SKM-1 treated with dmso at 0.1 percent for 144 hours (cell line): Measurements from ENCODE around the gene BZW2.

Experiments used
- DNase-seq: peaks from one replicate; lab custom pipeline; 2025; ENCODE audit not compliant: unreplicated experiment; lab: John Stamatoyannopoulos, UW

The BZW2 gene

GRCh38 chr7:16645593-16646471, at the start of gene BZW2, which contains the start of gene ANKMY2:
TSS of gene BZW2 (plus strand) at chr7:16646181. CDS start at chr7:16665444, 19,263 bp downstream.
TSS of gene ANKMY2 (minus strand) at chr7:16645754. CDS start at chr7:16645573, 181 bp downstream.
- peak; percentile 92 for DNase-seq

- no peak for DNase-seq
Observed at GRCh38 chr7:16598015-16598414, 48.0 kb upstream of the BZW2 start.

- DNase-seq, result no peak
Observed at GRCh38 chr7:16599860-16600259, 46.1 kb upstream of the BZW2 start.

- no peak for DNase-seq
Observed at GRCh38 chr7:16603633-16604032, 42.3 kb upstream of the BZW2 start.

GRCh38 chr7:16604054-16604453, 41.9 kb upstream of the BZW2 start:
- DNase-seq, result no peak

- no peak for DNase-seq
Observed at GRCh38 chr7:16606704-16607103, 39.3 kb upstream of the BZW2 start.

- DNase-seq, result no peak
Observed at GRCh38 chr7:16609842-16610450, 36.0 kb upstream of the BZW2 start.

- DNase-seq, result no peak
Observed at GRCh38 chr7:16611711-16612110, 34.3 kb upstream of the BZW2 start.

GRCh38 chr7:16615228-16615627, 30.8 kb upstream of the BZW2 start:
- DNase-seq, result no peak

- DNase-seq, result no peak
Observed at GRCh38 chr7:16616122-16616521, 29.9 kb upstream of the BZW2 start.

GRCh38 chr7:16616542-16616941, 29.4 kb upstream of the BZW2 start:
- no peak for DNase-seq

- DNase-seq, result no peak
Observed at GRCh38 chr7:16619979-16620408, 26.0 kb upstream of the BZW2 start.

- DNase-seq, result no peak
Observed at GRCh38 chr7:16626388-16626787, 19.6 kb upstream of the BZW2 start.

GRCh38 chr7:16627236-16627635, 18.7 kb upstream of the BZW2 start:
- no peak for DNase-seq

- DNase-seq, result no peak
Observed at GRCh38 chr7:16630654-16631053, 15.3 kb upstream of the BZW2 start.

GRCh38 chr7:16634271-16634738, 11.7 kb upstream of the BZW2 start:
- DNase-seq, result no peak

GRCh38 chr7:16636555-16637101, 9.4 kb upstream of the BZW2 start:
- no peak for DNase-seq

- no peak for DNase-seq
Observed at GRCh38 chr7:16637379-16637778, 8.6 kb upstream of the BZW2 start.

- DNase-seq, result no peak
Observed at GRCh38 chr7:16638282-16639280, 7.4 kb upstream of the BZW2 start.

- no peak for DNase-seq
Observed at GRCh38 chr7:16644157-16644556, 1.8 kb upstream of the BZW2 start.
